ENCODE measurements around the gene EPB41L3. TPM values are rescaled to one million over a fixed set of nuclear protein-coding genes. Genes with fewer than 3 reads are reported as not detected.
A peak's percentile ranks its signal among the peaks of the same experiment; 100 is the strongest.

EPB41L3 gene
- total RNA-seq, 1 experiment from 2014 or later, result 8.7 TPM

DNA sequence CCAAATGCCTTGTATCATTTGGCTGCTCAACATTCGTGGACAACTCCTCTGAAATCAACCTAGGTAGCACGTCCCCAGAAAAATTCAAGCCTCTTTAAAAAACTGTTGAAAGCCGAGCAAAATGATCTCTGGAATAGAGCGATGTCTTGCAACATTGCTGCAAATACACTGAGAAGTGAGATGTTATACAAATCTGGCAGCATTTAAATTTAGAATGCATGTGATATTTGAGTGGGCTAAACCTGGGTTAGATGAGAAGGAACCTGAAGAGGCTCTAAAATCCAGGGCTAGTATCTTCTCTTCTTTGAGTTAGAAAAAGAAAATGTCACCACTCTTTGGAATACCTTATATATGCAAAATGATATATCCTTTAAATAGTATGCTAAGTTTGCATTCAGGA lies 166.8 kb downstream of the EPB41L3 start:
- Histone ChIP-seq H3K4me1 (no peaks in the 10 kb centered on the region; the same call in 1 of the 2 replicates), H3K9me3 (no peaks in the 10 kb centered on the region), H3K36me3 (ENCODE audit: control insufficient read depth, insufficient read depth, low read length) (no peaks in the 10 kb centered on the region), H3K4me3 (ENCODE audit: low read depth, low read length) (no peak overlapping the region), H3K27me3 (replicated peaks; ENCODE audit: control insufficient read depth, insufficient read depth, low read length) (no peaks in the 10 kb centered on the region)
- DNase-seq, result no peak
- BruUV-seq (replicated peaks), result no TSS peak
- no peaks in the 10 kb centered on the region for H3K4me1 Mint-ChIP-seq (ENCODE audit: low read depth, unreplicated experiment)
- peaks cover 9% of the 10 kb centered on the region for H3K9me3 Mint-ChIP-seq (ENCODE audit: unreplicated experiment)
- no peak overlapping the region for H3K27ac Mint-ChIP-seq (ENCODE audit: unreplicated experiment)
- H3K4me3 Mint-ChIP-seq (ENCODE audit: unreplicated experiment), result no peak overlapping the region
- ChIA-PET POLR2A (no interaction called here), CTCF (no interaction called here)
- H3K27me3 Mint-ChIP-seq (ENCODE audit: insufficient read depth, unreplicated experiment), result peaks cover 4% of the 10 kb centered on the region
- TF ChIP-seq, protein P1, sequence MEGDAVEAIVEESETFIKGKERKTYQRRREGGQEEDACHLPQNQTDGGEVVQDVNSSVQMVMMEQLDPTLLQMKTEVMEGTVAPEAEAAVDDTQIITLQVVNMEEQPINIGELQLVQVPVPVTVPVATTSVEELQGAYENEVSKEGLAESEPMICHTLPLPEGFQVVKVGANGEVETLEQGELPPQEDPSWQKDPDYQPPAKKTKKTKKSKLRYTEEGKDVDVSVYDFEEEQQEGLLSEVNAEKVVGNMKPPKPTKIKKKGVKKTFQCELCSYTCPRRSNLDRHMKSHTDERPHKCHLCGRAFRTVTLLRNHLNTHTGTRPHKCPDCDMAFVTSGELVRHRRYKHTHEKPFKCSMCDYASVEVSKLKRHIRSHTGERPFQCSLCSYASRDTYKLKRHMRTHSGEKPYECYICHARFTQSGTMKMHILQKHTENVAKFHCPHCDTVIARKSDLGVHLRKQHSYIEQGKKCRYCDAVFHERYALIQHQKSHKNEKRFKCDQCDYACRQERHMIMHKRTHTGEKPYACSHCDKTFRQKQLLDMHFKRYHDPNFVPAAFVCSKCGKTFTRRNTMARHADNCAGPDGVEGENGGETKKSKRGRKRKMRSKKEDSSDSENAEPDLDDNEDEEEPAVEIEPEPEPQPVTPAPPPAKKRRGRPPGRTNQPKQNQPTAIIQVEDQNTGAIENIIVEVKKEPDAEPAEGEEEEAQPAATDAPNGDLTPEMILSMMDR (IDR thresholded peaks at IDR 0.05; ENCODE audit: insufficient read depth in 1 of 2, low read depth in 1 of 2, low read length in 1 of 2, severe bottlenecking in 1 of 2, unreplicated experiment in 1 of 2), result no peak
- H3K36me3 Mint-ChIP-seq (ENCODE audit: insufficient read depth, unreplicated experiment), result no peaks in the 10 kb centered on the region
- intact Hi-C loops (cut with micrococcal nuclease; ENCODE audit: unreplicated experiment), result no loop called here

DNA sequence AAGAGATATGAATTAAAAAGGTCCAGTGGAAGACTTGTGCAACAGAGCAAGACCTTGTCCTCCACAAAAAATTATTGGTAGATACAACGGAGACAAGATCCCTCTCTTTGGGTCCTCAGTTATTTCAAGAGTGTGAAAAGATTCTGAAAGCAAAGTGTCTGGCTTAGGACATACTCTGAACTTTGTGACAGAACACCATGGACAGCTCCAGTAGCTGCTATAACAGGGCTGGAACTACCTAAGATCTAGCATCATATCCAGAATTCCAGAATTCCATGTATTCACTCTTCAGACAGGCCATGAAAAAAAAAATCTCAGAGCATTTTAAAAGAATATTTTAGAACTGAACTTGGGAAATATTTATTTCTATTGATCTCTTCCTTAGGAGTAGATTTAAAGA lies 173.5 kb downstream of the EPB41L3 start:
- CTCF ChIA-PET, result no interaction called here
- TF ChIP-seq, protein P1 (IDR thresholded peaks at IDR 0.05; ENCODE audit: insufficient read depth in 1 of 2, low read depth in 1 of 2, low read length in 1 of 2, severe bottlenecking in 1 of 2, unreplicated experiment in 1 of 2), result no peak
- intact Hi-C loops (cut with micrococcal nuclease; ENCODE audit: unreplicated experiment), result no loop called here
- no peaks in the 10 kb centered on the region for H3K27me3 Mint-ChIP-seq (ENCODE audit: insufficient read depth, unreplicated experiment)
- no peaks in the 10 kb centered on the region for H3K4me1 Mint-ChIP-seq (ENCODE audit: low read depth, unreplicated experiment)
- H3K4me3 Mint-ChIP-seq (ENCODE audit: unreplicated experiment), result no peak overlapping the region
- peak in 1 of 2 experiments; percentile 13 for DNase-seq
- no peak overlapping the region for H3K27ac Mint-ChIP-seq (ENCODE audit: unreplicated experiment)
- no TSS peak for BruUV-seq (replicated peaks)
- peaks cover 8% of the 10 kb centered on the region for H3K9me3 Mint-ChIP-seq (ENCODE audit: unreplicated experiment)
- no peaks in the 10 kb centered on the region; the same call in 1 of the 2 replicates for H3K4me1 ChIP-seq
- POLR2A ChIA-PET, result no interaction called here
- no peak overlapping the region for H3K4me3 ChIP-seq (ENCODE audit: low read depth, low read length)
- H3K9me3 ChIP-seq, result no peaks in the 10 kb centered on the region
- no peaks in the 10 kb centered on the region for H3K36me3 Mint-ChIP-seq (ENCODE audit: insufficient read depth, unreplicated experiment)
- H3K27me3 ChIP-seq (replicated peaks; ENCODE audit: control insufficient read depth, insufficient read depth, low read length), result no peaks in the 10 kb centered on the region
- H3K36me3 ChIP-seq (ENCODE audit: control insufficient read depth, insufficient read depth, low read length), result no peaks in the 10 kb centered on the region

DNA sequence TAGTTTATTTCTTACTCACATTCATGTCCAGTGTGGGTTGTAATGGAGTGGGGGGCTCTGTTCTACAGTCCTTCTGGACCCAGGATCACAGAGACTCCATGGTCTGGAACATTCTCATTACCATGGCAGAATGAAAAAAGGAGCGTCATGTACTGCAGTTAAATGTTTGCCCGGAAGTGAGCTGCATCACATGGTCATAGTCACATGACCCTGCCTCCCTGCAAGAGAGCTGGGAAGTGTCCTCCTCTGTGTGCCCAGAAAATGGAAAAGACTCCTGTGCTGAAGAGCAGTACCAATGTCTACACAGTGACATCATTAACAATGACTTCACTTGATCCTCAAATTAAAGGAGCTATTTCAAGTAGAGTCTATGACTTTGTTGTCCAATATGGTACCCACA lies 174.3 kb downstream of the EPB41L3 start:
- Histone ChIP-seq H3K9me3 (no peaks in the 10 kb centered on the region), H3K36me3 (ENCODE audit: control insufficient read depth, insufficient read depth, low read length) (no peaks in the 10 kb centered on the region), H3K4me3 (ENCODE audit: low read depth, low read length) (no peak overlapping the region), H3K27me3 (replicated peaks; ENCODE audit: control insufficient read depth, insufficient read depth, low read length) (no peaks in the 10 kb centered on the region), H3K4me1 (no peaks in the 10 kb centered on the region; the same call in 1 of the 2 replicates)
- Mint-ChIP-seq H3K4me3 (ENCODE audit: unreplicated experiment) (peak overlapping the region; percentile 25), H3K27me3 (ENCODE audit: insufficient read depth, unreplicated experiment) (no peaks in the 10 kb centered on the region), H3K9me3 (ENCODE audit: unreplicated experiment) (no peaks in the 10 kb centered on the region), H3K36me3 (ENCODE audit: insufficient read depth, unreplicated experiment) (no peaks in the 10 kb centered on the region), H3K27ac (ENCODE audit: unreplicated experiment) (no peak overlapping the region), H3K4me1 (ENCODE audit: low read depth, unreplicated experiment) (no peaks in the 10 kb centered on the region)
- intact Hi-C loops (cut with micrococcal nuclease; ENCODE audit: unreplicated experiment), result no loop called here
- CTCF ChIA-PET, result no interaction called here
- POLR2A ChIA-PET, result no interaction called here
- TF ChIP-seq, protein P1 (IDR thresholded peaks at IDR 0.05; ENCODE audit: insufficient read depth in 1 of 2, low read depth in 1 of 2, low read length in 1 of 2, severe bottlenecking in 1 of 2, unreplicated experiment in 1 of 2), result no peak
- BruUV-seq (replicated peaks), result no TSS peak
- no peak for DNase-seq

Data from Caco-2 (cell line).